H1 (cell line): ENCODE measurements around the gene POM121L2. TPM values are rescaled to one million over a fixed set of nuclear protein-coding genes. Genes with fewer than 3 reads are reported as not detected.
A peak's percentile ranks its signal among the peaks of the same experiment; 100 is the strongest.

Source experiments
- CTCF ChIA-PET: fragments of 300-600 bp; sonication (Branson Sonifier 250); formaldehyde crosslinking; loops from one replicate; lab custom pipeline; 2021; ENCODE audit not compliant: partially characterized antibody; lab: Charles Lee
- POLR2A ChIA-PET: fragments of 300-600 bp; sonication (Branson Sonifier 250); formaldehyde crosslinking; loops from one replicate; lab custom pipeline; 2021; ENCODE audit warnings: inconsistent platforms; ENCODE audit not compliant: partially characterized antibody; lab: Charles Lee
- DNase-seq, 2 experiments: peaks; one replicate each; pipeline versions ENCODE4 v3.0.0 to v3.0.0-alpha.2; 2010 to 2022; ENCODE audit warnings: low spot score in 2 of 2, low read depth in 1 of 2, mixed read lengths in 1 of 2
- FAIRE-seq: peaks from 2 replicates; lab custom pipeline; 2011; peaks lifted over from hg19 to GRCh38; lab: Jason Lieb, UNC
- H2AFZ ChIP-seq: 2 replicates; pipeline ENCODE4 v1.8.1; 2012; ENCODE audit warnings: low read length, inconsistent platforms
- H2AK5ac ChIP-seq: 2 replicates; pipeline ENCODE4 v1.6.1; 2013; ENCODE audit warnings: low read depth, low read length
- H2BK120ac ChIP-seq: replicated peaks from 2 replicates; pipeline ENCODE3; 2013; ENCODE audit warnings: low read depth, low read length, inconsistent platforms
- H2BK12ac ChIP-seq: 2 replicates; pipeline ENCODE4 v1.6.1; 2013; ENCODE audit warnings: low read depth, low read length
- H2BK15ac ChIP-seq: 2 replicates; pipeline ENCODE4 v1.6.1; 2013; ENCODE audit warnings: low read length
- H2BK20ac ChIP-seq: 2 replicates; pipeline ENCODE4 v1.6.1; 2013; ENCODE audit warnings: low read length
- H2BK5ac ChIP-seq: 2 replicates; pipeline ENCODE4 v1.6.1; 2013; ENCODE audit warnings: low read depth, low read length
- H3K14ac ChIP-seq: 2 replicates; pipeline ENCODE4 v1.6.1; 2013; ENCODE audit warnings: inconsistent platforms; ENCODE audit not compliant: insufficient read length
- H3K18ac ChIP-seq: 2 replicates; pipeline ENCODE4 v1.6.1; 2013; ENCODE audit warnings: low read length; ENCODE audit errors: extremely low read depth
- H3K23ac ChIP-seq: 2 replicates; pipeline ENCODE4 v1.6.1; 2013; ENCODE audit warnings: inconsistent platforms; ENCODE audit not compliant: insufficient read length
- H3K23me2 ChIP-seq: 2 replicates; pipeline ENCODE4 v1.6.1; 2013; ENCODE audit warnings: low read depth, low read length
- H3K27ac ChIP-seq: 2 replicates; pipeline ENCODE4 v1.6.1; 2011; ENCODE audit warnings: low read depth, low read length, inconsistent platforms
- H3K27me3 ChIP-seq, 4 experiments: replicated peaks in 1 of 4; 1 replicate in 1 of 4; 2 replicates in 3 of 4; pipeline versions ENCODE4 v1.6.1 to v1.8.1; 2011 to 2013; ENCODE audit warnings: low read length in 3 of 4, mild to moderate bottlenecking in 3 of 4, inconsistent platforms in 2 of 4, mixed read lengths in 2 of 4, moderate library complexity in 1 of 4; ENCODE audit not compliant: control insufficient read depth in 3 of 4, insufficient read depth in 3 of 4; ENCODE audit errors: extremely low read depth in 1 of 4
- H3K36me3 ChIP-seq, 4 experiments: 2 replicates each; pipeline versions ENCODE4 v1.6.1 to v1.8.1; 2011 to 2013; ENCODE audit warnings: mild to moderate bottlenecking in 4 of 4, low read length in 3 of 4, moderate library complexity in 2 of 4, control low read depth in 1 of 4, inconsistent platforms in 1 of 4; ENCODE audit not compliant: insufficient read depth in 4 of 4, control insufficient read depth in 2 of 4
- H3K4ac ChIP-seq: replicated peaks from 2 replicates; pipeline ENCODE3; 2013; ENCODE audit warnings: low read length, low read depth, mixed read lengths, inconsistent platforms; ENCODE audit not compliant: insufficient read length
- H3K4me1 ChIP-seq, 4 experiments: replicated peaks in 1 of 4; 1 replicate in 1 of 4; 2 replicates in 3 of 4; pipeline versions ENCODE4 v1.6.1 to v1.8.1; 2011 to 2013; ENCODE audit warnings: low read length in 3 of 4, inconsistent platforms in 2 of 4, mixed read lengths in 1 of 4; ENCODE audit not compliant: insufficient read depth in 4 of 4, control insufficient read depth in 3 of 4
- H3K4me2 ChIP-seq, 2 experiments: 2 replicates each; pipeline versions ENCODE4 v1.6.1 to v1.8.1; 2011 to 2013; ENCODE audit warnings: low read depth in 2 of 2, low read length in 2 of 2, control low read depth in 1 of 2, inconsistent platforms in 1 of 2, mild to moderate bottlenecking in 1 of 2; ENCODE audit not compliant: insufficient read depth in 1 of 2
- H3K4me3 ChIP-seq, 4 experiments: fragments of 200-600, 300-600 bp in 1 of 4; sonication (generic), shearing (Covaris generic), sonication (Bioruptor Twin) in 1 of 4; 2 replicates each; pipeline versions ENCODE4 v1.5.1 to v1.8.1; 2011 to 2016; ENCODE audit warnings: low read length in 4 of 4, low read depth in 3 of 4, control low read depth in 2 of 4, inconsistent platforms in 2 of 4, mild to moderate bottlenecking in 2 of 4, mixed read lengths in 1 of 4, moderate library complexity in 1 of 4; ENCODE audit not compliant: insufficient read depth in 2 of 4; ENCODE audit errors: extremely low read depth in 1 of 4
- H3K56ac ChIP-seq: replicated peaks from 2 replicates; pipeline ENCODE3; 2013; ENCODE audit warnings: low read depth, mild to moderate bottlenecking, mixed read lengths, low read length, inconsistent platforms; ENCODE audit not compliant: insufficient read length
- H3K79me1 ChIP-seq: 2 replicates; pipeline ENCODE4 v1.6.1; 2013; ENCODE audit warnings: low read depth, low read length, control low read depth
- H3K79me2 ChIP-seq, 2 experiments: 2 replicates each; pipeline versions ENCODE4 v1.6.1 to v1.8.1; 2012 to 2013; ENCODE audit warnings: low read length in 2 of 2, mild to moderate bottlenecking in 2 of 2, inconsistent platforms in 1 of 2; ENCODE audit not compliant: insufficient read depth in 2 of 2, control insufficient read depth in 1 of 2
- H3K9ac ChIP-seq, 4 experiments: replicated peaks in 1 of 4; 1 replicate in 1 of 4; 2 replicates in 3 of 4; pipeline versions ENCODE4 v1.6.1 to v1.8.1; 2011 to 2013; ENCODE audit warnings: low read depth in 3 of 4, low read length in 3 of 4, control low read depth in 2 of 4, mild to moderate bottlenecking in 2 of 4, moderate library complexity in 2 of 4, inconsistent platforms in 1 of 4; ENCODE audit errors: extremely low read depth in 1 of 4
- H3K9me3 ChIP-seq, 2 experiments: 2 replicates each; pipeline versions ENCODE4 v1.6.1 to v1.8.1; 2012 to 2013; ENCODE audit warnings: mild to moderate bottlenecking in 2 of 2, moderate library complexity in 2 of 2, control low read depth in 1 of 2, inconsistent platforms in 1 of 2, low read depth in 1 of 2, low read length in 1 of 2, mixed read lengths in 1 of 2; ENCODE audit not compliant: insufficient read depth in 2 of 2
- H4K20me1 ChIP-seq, 2 experiments: replicated peaks in 1 of 2; 2 replicates each; pipeline versions ENCODE3 to v1.8.1; 2011 to 2013; ENCODE audit warnings: inconsistent platforms in 2 of 2, low read length in 2 of 2, mild to moderate bottlenecking in 1 of 2; ENCODE audit not compliant: insufficient read depth in 2 of 2, control insufficient read depth in 1 of 2
- H4K5ac ChIP-seq: 2 replicates; pipeline ENCODE4 v1.6.1; 2013; ENCODE audit warnings: low read length, low read depth, mixed read lengths, inconsistent platforms; ENCODE audit not compliant: insufficient read length
- H4K8ac ChIP-seq: 2 replicates; pipeline ENCODE4 v1.8.0; 2013; ENCODE audit warnings: mild to moderate bottlenecking, moderate library complexity, low read length, inconsistent platforms; ENCODE audit not compliant: insufficient read depth; ENCODE audit errors: extremely low read depth
- H4K91ac ChIP-seq: replicated peaks from 2 replicates; pipeline ENCODE3; 2013; ENCODE audit warnings: low read length, mixed read lengths, inconsistent platforms; ENCODE audit not compliant: insufficient read length
- CBX8 ChIP-seq: fragments of 300-800, 300-1000 bp; sonication (generic); IDR thresholded peaks from 2 replicates; pipeline ENCODE4 v1.7.1; 2016; ENCODE audit warnings: low read depth, low read length, borderline replicate concordance
- JUN ChIP-seq: IDR thresholded peaks from 2 replicates; pipeline ENCODE4 v1.6.1; 2011; ENCODE audit warnings: low read depth, mild to moderate bottlenecking, improper control_type of control experiment, low read length
- KDM5A ChIP-seq: fragments of 200-600 bp; IDR thresholded peaks from 2 replicates; pipeline ENCODE4 v1.7.1; 2012; ENCODE audit warnings: mild to moderate bottlenecking, low read length, inconsistent platforms, mixed read lengths
- MAFK ChIP-seq: IDR thresholded peaks from 2 replicates; pipeline ENCODE4 v1.6.1; 2012; ENCODE audit warnings: low read depth, mild to moderate bottlenecking, improper control_type of control experiment, low read length
- NRF1 ChIP-seq: IDR thresholded peaks from 2 replicates; pipeline ENCODE4 v1.6.1; 2011; ENCODE audit warnings: mild to moderate bottlenecking, low read depth, low read length, improper control_type of control experiment
- PHF8 ChIP-seq: fragments of 200-600 bp; sonication (generic); conservative IDR thresholded peaks from 2 replicates; pipeline ENCODE4 v1.7.1; 2012; ENCODE audit warnings: low read depth, mild to moderate bottlenecking, inconsistent platforms, low read length, moderate library complexity
- POU5F1 ChIP-seq: IDR thresholded peaks from 2 replicates; pipeline ENCODE4 v1.6.1; 2011; ENCODE audit warnings: low read depth, mild to moderate bottlenecking, low read length, moderate library complexity
- RNF2 ChIP-seq: fragments of 200-900, 300-1000 bp; sonication (generic); IDR thresholded peaks from 2 replicates; pipeline ENCODE4 v1.7.1; 2016; ENCODE audit warnings: borderline replicate concordance, low read depth, mild to moderate bottlenecking, antibody characterized with exemption, low read length; ENCODE audit not compliant: poor library complexity, severe bottlenecking; ENCODE audit errors: missing control alignments
- SIX5 ChIP-seq: IDR thresholded peaks from 2 replicates; pipeline ENCODE4 v1.6.1; 2011; ENCODE audit warnings: mild to moderate bottlenecking, low read depth, low read length
- SP1 ChIP-seq: IDR thresholded peaks from 2 replicates; pipeline ENCODE4 v1.6.1; 2011; ENCODE audit warnings: low read depth, low read length
- SRF ChIP-seq: IDR thresholded peaks from 2 replicates; pipeline ENCODE4 v1.6.1; 2011; ENCODE audit warnings: mild to moderate bottlenecking, low read depth, low read length, moderate library complexity
- TAF1 ChIP-seq: IDR thresholded peaks from 2 replicates; pipeline ENCODE4 v1.6.1; 2011; ENCODE audit warnings: mild to moderate bottlenecking, low read depth, low read length
- TAF7 ChIP-seq: optimal IDR thresholded peaks from 2 replicates; pipeline ENCODE3; 2011; ENCODE audit warnings: low read depth, mild to moderate bottlenecking, inconsistent platforms, low read length, moderate library complexity, borderline replicate concordance
- TBP ChIP-seq: IDR thresholded peaks from 2 replicates; pipeline ENCODE4 v1.6.1; 2011; ENCODE audit warnings: low read depth, low read length, improper control_type of control experiment
- WGBS, 2 experiments: shearing (Covaris generic) in 1 of 2; methylation state at CpG; one replicate each; pipeline versions ENCODE4 v1.1.6 to v1.1.7; 2013 to 2015; ENCODE audit warnings: low lambda C conversion rate in 2 of 2, mixed read lengths in 2 of 2, inconsistent platforms in 1 of 2, low coverage in 1 of 2, missing lambda C conversion rate in 1 of 2; ENCODE audit not compliant: insufficient replicate concordance in 2 of 2, insufficient coverage in 1 of 2, insufficient read length in 1 of 2; ENCODE audit errors: extremely low coverage in 1 of 2, missing lambda C conversion rate in 1 of 2; 5-methylcytosine and 5-hydroxymethylcytosine counted together
- polyA plus RNA-seq, 7 experiments: library from polyadenylated mRNA; depleted of rRNA in 3 of 7; stranded (reverse) in 5 of 7; unstranded in 2 of 7; fragments of >200 nt in 5 of 7; fragments of 200-250 nt in 2 of 7; gene quantifications; 1 replicate in 5 of 7; 2 replicates in 1 of 7; 4 replicates in 1 of 7; pipeline versions ENCODE4 v1.2.1 to v1.2.3, GENCODE V29; 2011 to 2013; ENCODE audit warnings: missing spikeins in 2 of 7, mixed read lengths in 2 of 7
- total RNA-seq: library from RNA; stranded (reverse); fragmentation: NEBNext Ultra II Directional; extraction: Animal tissue kit (Norgen Biotek cat#: 25700); gene quantifications from 2 replicates; pipeline ENCODE4 v1.2.1, GENCODE V29; 2021

Gene POM121L2
- total and polyA plus RNA-seq, 2 of the 8 experiments (the other 6 are each of a cell fraction or from before 2014, with no cell fraction given) = 0.05 to 0.09 TPM

GRCh38 chr6:27273783-27274182 lies 38.3 kb downstream of the POM121L2 start:
- Histone ChIP-seq H3K23ac (no peak overlapping the region), H2AFZ (no peak overlapping the region), H3K36me3 (no peaks in the 10 kb centered on the region), H2BK5ac (no peak overlapping the region), H3K79me1 (no peaks in the 10 kb centered on the region), H3K4me1 (no peaks in the 10 kb centered on the region), H4K8ac (no peak overlapping the region), H4K5ac (no peak overlapping the region), H3K14ac (no peak overlapping the region), H3K4ac (no peak overlapping the region), H2BK20ac (no peak overlapping the region), H3K23me2 (peaks cover 3% of the 10 kb centered on the region), H3K18ac (no peak overlapping the region), H4K91ac (no peak overlapping the region), H2BK120ac (no peak overlapping the region), H2BK15ac (no peak overlapping the region), H3K56ac (no peak overlapping the region), H3K4me2 (no peak overlapping the region), H3K9ac (no peak overlapping the region), H3K4me3 (0 out of 8 replicates have a peak overlapping the region, but pooled peaks of 1 of the 4 experiments have one; percentile 5), H2AK5ac (no peak overlapping the region), H3K9me3 (no peaks in the 10 kb centered on the region), H3K27me3 (no peaks in the 10 kb centered on the region; a peak in 2 of 7 replicates), H4K20me1 (no peaks in the 10 kb centered on the region), H3K79me2 (no peaks in the 10 kb centered on the region), H3K27ac (no peak overlapping the region), H2BK12ac (no peak overlapping the region)
- CTCF ChIA-PET = interaction anchor here (0.9 to 2.5 kb wide), 9 partner anchors 13 to 414 kb away, joined by 3 to 6 read pairs (median 3); partner anchors contain the start of gene POM121L2
- POLR2A ChIA-PET = interaction anchor here (1.1 kb wide), 2 partner anchors 17 to 22 kb away, joined by 3 to 4 read pairs; no protein-coding TSS in a partner anchor
- DNase-seq (no peak), FAIRE-seq (peak; percentile 52)
- 69% methylated on average over 11 of the region's 11 CpGs; no CpG with 5 or more reads in 1 of the 2 experiments for WGBS, 2 experiments
- TF ChIP-seq TAF1 = no peak
- 0 out of 2 replicates have a peak, but pooled peaks have one; percentile 30 for TF ChIP-seq POU5F1
- TF ChIP-seq TBP = peak; percentile 86
- no peak for TF ChIP-seq PHF8
- no peak for TF ChIP-seq SP1
- no peak for TF ChIP-seq RNF2
- no peak for TF ChIP-seq CBX8
- no peak for TF ChIP-seq NRF1
- TF ChIP-seq TAF7 = no peak
- no peak for TF ChIP-seq MAFK
- TF ChIP-seq SRF = no peak
- TF ChIP-seq SIX5 = no peak
- TF ChIP-seq JUN = no peak
- no peak for TF ChIP-seq KDM5A
